HG03460 (cell line): ENCODE data around the gene TTC28.
"Not testable (repeated sequence)": the region's sequence is repeated elsewhere in the genome, so short reads cannot be mapped to it uniquely, and the experiment has no call there.

ENCODE experiments used
- ATAC-seq: cut with Tn5 transposase; IDR thresholded peaks from one replicate; pipeline ENCODE4 v1.9.1; 2021; ENCODE audit not compliant: unreplicated experiment

The TTC28 gene

GRCh38 chr22:28239941-28240340 lies 439.7 kb downstream of the TTC28 start:
- ATAC-seq, result no peak

GRCh38 chr22:28237783-28238182 lies 441.9 kb downstream of the TTC28 start:
- ATAC-seq, result no peak

GRCh38 chr22:28237112-28237511 lies 442.5 kb downstream of the TTC28 start:
- no peak for ATAC-seq

- ATAC-seq, result no peak
Observed at GRCh38 chr22:28232204-28232603, 447.4 kb downstream of the TTC28 start.

GRCh38 chr22:28231441-28231840 lies 448.2 kb downstream of the TTC28 start:
- ATAC-seq, result no peak

- no peak for ATAC-seq
Observed at GRCh38 chr22:28230671-28231070, 449.0 kb downstream of the TTC28 start.

- ATAC-seq, result no peak
Observed at GRCh38 chr22:28229566-28230485, 449.8 kb downstream of the TTC28 start.

GRCh38 chr22:28223826-28224225 lies 455.8 kb downstream of the TTC28 start:
- no peak for ATAC-seq

GRCh38 chr22:28222976-28223745 lies 456.5 kb downstream of the TTC28 start:
- ATAC-seq, result no peak

- no peak for ATAC-seq
Observed at GRCh38 chr22:28222571-28222970, 457.1 kb downstream of the TTC28 start.

GRCh38 chr22:28222052-28222451 lies 457.6 kb downstream of the TTC28 start:
- no peak for ATAC-seq

GRCh38 chr22:28220626-28221363 lies 458.8 kb downstream of the TTC28 start:
- ATAC-seq, result no peak

- no peak for ATAC-seq
Observed at GRCh38 chr22:28217277-28217676, 462.4 kb downstream of the TTC28 start.

GRCh38 chr22:28214750-28215149 lies 464.9 kb downstream of the TTC28 start:
- ATAC-seq, result not testable (repeated sequence)

GRCh38 chr22:28209457-28209856 lies 470.2 kb downstream of the TTC28 start:
- not testable (repeated sequence) for ATAC-seq

GRCh38 chr22:28208787-28209186 lies 470.9 kb downstream of the TTC28 start:
- no peak for ATAC-seq

- ATAC-seq, result no peak
Observed at GRCh38 chr22:28208036-28208435, 471.6 kb downstream of the TTC28 start.

- ATAC-seq, result no peak
Observed at GRCh38 chr22:28207281-28208030, 472.2 kb downstream of the TTC28 start.

- no peak for ATAC-seq
Observed at GRCh38 chr22:28205926-28206325, 473.7 kb downstream of the TTC28 start.

- no peak for ATAC-seq
Observed at GRCh38 chr22:28204382-28204781, 475.3 kb downstream of the TTC28 start.

- no peak for ATAC-seq
Observed at GRCh38 chr22:28203286-28203685, 476.4 kb downstream of the TTC28 start.
